Progenitor cell of endocrine pancreas (in vitro differentiated cells): ENCODE measurements around the gene RALGAPB. TPM values are rescaled to one million over a fixed set of nuclear protein-coding genes. Genes with fewer than 3 reads are reported as not detected.

Experiments
- DNase-seq: peaks from one replicate; pipeline ENCODE4 v3.0.0; 2021; ENCODE audit warnings: low spot score; ENCODE audit not compliant: unreplicated experiment
- H3K27ac Mint-ChIP-seq: 2 replicates; pipeline ENCODE4 v1.8.0; 2021; ENCODE audit warnings: mild to moderate bottlenecking, moderate library complexity, mixed read lengths
- H3K27me3 Mint-ChIP-seq: 2 replicates; pipeline ENCODE4 v1.8.0; 2021; ENCODE audit warnings: mixed read lengths
- H3K36me3 Mint-ChIP-seq: 2 replicates; pipeline ENCODE4 v1.8.0; 2022; ENCODE audit warnings: mixed read lengths; ENCODE audit not compliant: insufficient read depth
- H3K4me1 Mint-ChIP-seq: 2 replicates; pipeline ENCODE4 v1.8.0; 2021; ENCODE audit warnings: low read depth, mixed read lengths
- H3K4me3 Mint-ChIP-seq: 2 replicates; pipeline ENCODE4 v1.8.0; 2021; ENCODE audit warnings: low read depth, mild to moderate bottlenecking, moderate library complexity, mixed read lengths
- H3K9me3 Mint-ChIP-seq: 2 replicates; pipeline ENCODE4 v1.8.0; 2021; ENCODE audit warnings: low read depth, mixed read lengths
- microRNA-seq: library from miRNA; unstranded; fragments of <30 nt; microRNA quantifications from one replicate; pipeline ENCODE4 v1.1.0, GENCODE V29; 2020; ENCODE audit warnings: borderline number of aligned reads; ENCODE audit not compliant: unreplicated experiment
- total RNA-seq: library from RNA; stranded (reverse); gene quantifications from 2 replicates; pipeline ENCODE4 v1.2.1, GENCODE V29; 2021
- TF ChIP-seq, protein P1 (sequence below): fragments of 200-600 bp; sonication (generic); IDR thresholded peaks from one replicate; pipeline ENCODE4 v1.5.0; 2021; ENCODE audit warnings: antibody characterized with exemption, mild to moderate bottlenecking; ENCODE audit not compliant: unreplicated experiment

RALGAPB gene
- total RNA-seq, 1 donor from 2014 or later: 42.3 TPM

DNA sequence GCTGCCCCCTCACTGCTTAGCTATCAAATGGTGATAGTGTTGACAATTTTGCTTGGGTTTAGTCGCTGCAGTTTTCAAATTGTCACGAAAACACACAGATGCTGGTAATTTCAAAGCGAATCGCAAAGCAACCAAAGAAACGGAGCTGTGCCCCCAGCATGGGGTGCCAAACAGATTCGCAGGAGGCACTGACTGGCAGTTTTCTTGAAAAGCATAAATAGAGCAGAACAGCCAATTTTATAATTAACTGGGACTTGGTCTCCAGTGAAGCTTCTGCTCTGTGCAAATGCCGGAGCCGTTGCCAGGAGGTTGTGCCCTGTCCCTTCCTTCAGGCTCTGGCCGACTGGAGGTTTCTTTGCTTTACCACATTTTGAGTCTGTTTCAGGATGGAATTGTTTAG is 147.8 kb downstream of the RALGAPB start:
- no peaks in the 10 kb centered on the region for H3K36me3 Mint-ChIP-seq

DNA sequence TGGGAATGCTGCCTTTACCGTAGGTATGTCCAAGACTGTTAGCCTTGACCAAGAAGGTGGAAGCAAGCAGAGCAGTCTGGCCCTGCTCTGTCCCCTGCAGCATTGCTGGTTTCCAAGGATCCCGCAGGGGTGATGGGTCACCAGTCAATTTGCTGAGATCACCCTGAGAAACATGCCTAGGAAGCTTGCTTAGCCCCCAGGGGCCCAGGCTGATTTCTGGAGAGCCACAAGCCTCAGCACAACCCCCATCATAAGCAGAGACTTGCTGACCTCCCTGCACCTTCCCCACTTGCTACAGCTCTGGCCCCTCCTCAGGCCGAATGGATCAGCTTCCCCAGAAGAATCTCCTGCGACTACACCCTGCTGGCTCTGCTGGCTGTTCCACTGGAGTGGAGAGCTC is 150.4 kb downstream of the RALGAPB start:
- peaks cover 7% of the 10 kb centered on the region for H3K27me3 Mint-ChIP-seq

More for the DNA sequence above, 147.8 kb downstream of the RALGAPB start:
- Mint-ChIP-seq H3K27me3 (peaks cover 13% of the 10 kb centered on the region), H3K4me1 (no peaks in the 10 kb centered on the region), H3K27ac (no peak overlapping the region), H3K4me3 (no peak overlapping the region), H3K9me3 (no peaks in the 10 kb centered on the region)
- DNase-seq: no peak
- TF ChIP-seq, protein P1, sequence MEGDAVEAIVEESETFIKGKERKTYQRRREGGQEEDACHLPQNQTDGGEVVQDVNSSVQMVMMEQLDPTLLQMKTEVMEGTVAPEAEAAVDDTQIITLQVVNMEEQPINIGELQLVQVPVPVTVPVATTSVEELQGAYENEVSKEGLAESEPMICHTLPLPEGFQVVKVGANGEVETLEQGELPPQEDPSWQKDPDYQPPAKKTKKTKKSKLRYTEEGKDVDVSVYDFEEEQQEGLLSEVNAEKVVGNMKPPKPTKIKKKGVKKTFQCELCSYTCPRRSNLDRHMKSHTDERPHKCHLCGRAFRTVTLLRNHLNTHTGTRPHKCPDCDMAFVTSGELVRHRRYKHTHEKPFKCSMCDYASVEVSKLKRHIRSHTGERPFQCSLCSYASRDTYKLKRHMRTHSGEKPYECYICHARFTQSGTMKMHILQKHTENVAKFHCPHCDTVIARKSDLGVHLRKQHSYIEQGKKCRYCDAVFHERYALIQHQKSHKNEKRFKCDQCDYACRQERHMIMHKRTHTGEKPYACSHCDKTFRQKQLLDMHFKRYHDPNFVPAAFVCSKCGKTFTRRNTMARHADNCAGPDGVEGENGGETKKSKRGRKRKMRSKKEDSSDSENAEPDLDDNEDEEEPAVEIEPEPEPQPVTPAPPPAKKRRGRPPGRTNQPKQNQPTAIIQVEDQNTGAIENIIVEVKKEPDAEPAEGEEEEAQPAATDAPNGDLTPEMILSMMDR: no peak

DNA sequence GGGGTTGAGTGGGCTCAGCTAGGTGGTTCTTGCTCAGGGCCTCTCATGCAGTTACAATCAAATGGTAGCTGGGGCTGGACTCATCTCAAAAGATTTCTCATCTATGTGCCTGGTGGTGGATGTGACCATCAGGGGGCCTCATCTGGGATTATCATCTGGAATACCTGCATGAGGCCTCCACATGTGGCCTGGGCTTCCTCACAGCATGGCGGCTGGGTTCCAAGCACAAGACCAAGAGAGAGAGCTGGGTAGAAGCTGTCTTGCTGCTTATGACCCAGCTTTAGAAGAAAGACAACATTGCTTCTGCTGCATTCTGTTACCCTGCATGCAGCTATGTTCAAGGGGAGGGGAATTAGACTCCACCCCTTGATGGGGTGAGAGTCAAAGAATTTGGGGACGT is 151.4 kb downstream of the RALGAPB start:
- DNase-seq: no peak
- Mint-ChIP-seq H3K9me3 (no peaks in the 10 kb centered on the region), H3K27ac (no peak overlapping the region), H3K4me3 (no peak overlapping the region), H3K4me1 (no peaks in the 10 kb centered on the region), H3K36me3 (no peaks in the 10 kb centered on the region), H3K27me3 (peaks cover 6% of the 10 kb centered on the region)
- TF ChIP-seq, protein P1: no peak

More for the DNA sequence above, 150.4 kb downstream of the RALGAPB start:
- no peaks in the 10 kb centered on the region for H3K9me3 Mint-ChIP-seq
- no peaks in the 10 kb centered on the region for H3K36me3 Mint-ChIP-seq
- no peak overlapping the region for H3K4me3 Mint-ChIP-seq
- H3K4me1 Mint-ChIP-seq: no peaks in the 10 kb centered on the region
- TF ChIP-seq, protein P1: no peak
- no peak for DNase-seq
- H3K27ac Mint-ChIP-seq: no peak overlapping the region

DNA sequence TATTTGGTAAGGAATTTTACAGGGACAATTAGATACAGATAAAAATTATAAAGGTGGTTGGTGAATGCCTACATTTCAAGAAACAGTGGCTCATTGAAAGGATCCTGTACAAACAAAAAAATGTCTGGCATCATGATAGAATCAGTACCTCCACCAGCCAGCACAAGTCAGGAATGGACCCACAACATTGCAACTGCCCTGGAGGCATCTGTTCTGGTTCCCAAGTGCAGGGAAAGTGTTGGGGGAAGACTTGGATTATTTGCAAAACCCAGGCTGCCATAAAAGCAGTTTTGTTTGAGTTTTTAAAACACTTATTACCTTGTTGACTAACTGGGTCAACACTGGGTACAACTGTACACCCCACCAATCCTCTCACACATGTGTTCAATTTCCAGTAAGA is 153.3 kb downstream of the RALGAPB start:
- Mint-ChIP-seq H3K4me3 (no peak overlapping the region), H3K4me1 (no peaks in the 10 kb centered on the region), H3K9me3 (no peaks in the 10 kb centered on the region), H3K27me3 (no peaks in the 10 kb centered on the region), H3K27ac (no peak overlapping the region), H3K36me3 (no peaks in the 10 kb centered on the region)
- no peak for DNase-seq
- TF ChIP-seq, protein P1: no peak

DNA sequence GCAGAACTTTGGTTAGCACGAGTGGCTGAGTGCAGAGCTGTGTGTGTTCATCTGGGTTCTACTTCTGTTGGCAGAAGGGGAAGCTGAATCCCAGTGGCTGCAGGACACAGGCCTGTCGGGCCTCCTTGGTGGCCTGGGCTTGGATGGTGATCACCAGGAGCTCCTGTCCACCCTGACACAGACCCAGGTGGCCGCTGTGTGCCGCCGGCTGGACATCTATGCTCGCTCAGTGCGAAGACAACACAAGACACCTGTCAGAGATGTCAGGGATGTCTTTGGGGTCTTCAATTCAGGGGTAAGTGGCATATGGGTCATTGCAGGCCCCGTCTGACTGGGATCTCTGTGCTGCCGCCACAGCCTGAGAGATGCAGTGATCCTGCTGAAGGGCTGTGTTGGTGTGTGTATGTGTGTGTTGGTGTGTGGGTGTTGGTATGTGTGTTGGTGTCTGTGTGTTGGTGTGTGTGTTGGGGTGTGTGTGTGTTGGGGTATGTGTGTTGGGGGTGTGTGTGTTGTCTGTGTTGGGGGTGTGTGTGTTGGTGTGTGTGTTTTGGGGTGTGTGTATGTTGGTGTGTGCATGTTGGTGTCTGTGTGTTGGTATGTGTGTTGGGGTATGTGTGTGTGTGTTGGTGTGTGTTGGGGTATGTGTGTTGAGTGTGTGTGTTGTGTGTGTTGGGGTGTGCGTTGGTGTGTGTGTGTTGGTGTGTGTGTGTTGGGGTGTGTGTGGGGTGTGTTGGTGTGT is 154.4 kb downstream of the RALGAPB start:
- TF ChIP-seq, protein P1: no peak
- H3K27me3 Mint-ChIP-seq: no peaks in the 10 kb centered on the region
- H3K27ac Mint-ChIP-seq: no peak overlapping the region
- H3K4me1 Mint-ChIP-seq: no peaks in the 10 kb centered on the region
- DNase-seq: no peak
- no peaks in the 10 kb centered on the region for H3K9me3 Mint-ChIP-seq
- no peaks in the 10 kb centered on the region for H3K36me3 Mint-ChIP-seq
- no peak overlapping the region for H3K4me3 Mint-ChIP-seq

Small RNAs within 50 kb of the gene (microRNA-seq; reads per million reads assigned to microRNA genes)
- not detected for gene MIR548O2

Other genes with a start within 250 kb of the RALGAPB start
- gene KIAA1755, start 212.1 kb upstream of the RALGAPB start, total RNA-seq: 0.16 and 0.29 TPM in 2 replicates
- gene BPI, start 168.7 kb upstream of the RALGAPB start, total RNA-seq: not detected in 2 replicates
- gene LBP, start 126.4 kb upstream of the RALGAPB start, total RNA-seq: not detected in 2 replicates
- gene SNHG17, start 37.5 kb upstream of the RALGAPB start, total RNA-seq: 31.6 and 37.1 TPM in 2 replicates
- gene ADIG, start 108.4 kb downstream of the RALGAPB start, total RNA-seq: not detected in 2 replicates
- gene ARHGAP40, start 129.0 kb downstream of the RALGAPB start, total RNA-seq: 0.13 TPM in 1 of 2 replicates, not detected in the other